ENCODE results near the gene SPC24. TPM values are rescaled to one million over a fixed set of nuclear protein-coding genes. Genes with fewer than 3 reads are reported as not detected.
"Not testable (repeated sequence)": the region's sequence is repeated elsewhere in the genome, so short reads cannot be mapped to it uniquely, and the experiment has no call there.

SPC24 gene
- total RNA-seq, 1 donor from 2014 or later: 2.7 TPM

DNA sequence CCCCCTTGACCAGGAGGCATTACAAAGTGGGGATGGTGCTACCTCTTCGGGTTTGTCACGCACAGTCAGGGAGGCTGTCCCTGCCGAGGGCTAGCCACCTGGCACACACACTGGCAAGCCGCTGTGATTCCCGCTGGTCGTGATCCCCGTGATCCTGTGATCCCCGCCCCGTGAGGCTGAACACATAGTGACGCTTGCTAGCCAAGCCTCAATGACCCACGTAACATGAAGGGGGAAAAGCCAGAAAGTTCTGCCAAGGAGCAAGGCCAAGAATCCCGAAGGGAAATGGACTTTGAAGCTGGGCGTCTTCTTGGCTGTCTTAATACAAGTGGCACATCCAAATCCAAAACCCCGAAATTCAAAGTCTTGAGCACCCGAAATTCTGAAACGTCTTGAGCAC is 52.6 kb downstream of the SPC24 start:
- Histone ChIP-seq H3K4me3 (no peak overlapping the region), H3K9me3 (no peaks in the 10 kb centered on the region), H3K36me3 (peaks cover 5 to 72% of the 10 kb centered on the region in 2 donors), H3K27ac (no peak overlapping the region), H3K27me3 (no peaks in the 10 kb centered on the region), H3K4me1 (peaks cover 9% of the 10 kb centered on the region)
- DNase-seq (ENCODE audit: extremely low spot score in 2 of 2): no peak
- intact Hi-C loops (cut with DNase I): no loop called here
- TF ChIP-seq POLR2A (IDR thresholded peaks at IDR 0.05) (no peak), POLR2AphosphoS5 (IDR thresholded peaks at IDR 0.05; ENCODE audit: insufficient read depth in 1 of 2, low read depth in 1 of 2) (no peak)
- TF ChIP-seq, protein P1, sequence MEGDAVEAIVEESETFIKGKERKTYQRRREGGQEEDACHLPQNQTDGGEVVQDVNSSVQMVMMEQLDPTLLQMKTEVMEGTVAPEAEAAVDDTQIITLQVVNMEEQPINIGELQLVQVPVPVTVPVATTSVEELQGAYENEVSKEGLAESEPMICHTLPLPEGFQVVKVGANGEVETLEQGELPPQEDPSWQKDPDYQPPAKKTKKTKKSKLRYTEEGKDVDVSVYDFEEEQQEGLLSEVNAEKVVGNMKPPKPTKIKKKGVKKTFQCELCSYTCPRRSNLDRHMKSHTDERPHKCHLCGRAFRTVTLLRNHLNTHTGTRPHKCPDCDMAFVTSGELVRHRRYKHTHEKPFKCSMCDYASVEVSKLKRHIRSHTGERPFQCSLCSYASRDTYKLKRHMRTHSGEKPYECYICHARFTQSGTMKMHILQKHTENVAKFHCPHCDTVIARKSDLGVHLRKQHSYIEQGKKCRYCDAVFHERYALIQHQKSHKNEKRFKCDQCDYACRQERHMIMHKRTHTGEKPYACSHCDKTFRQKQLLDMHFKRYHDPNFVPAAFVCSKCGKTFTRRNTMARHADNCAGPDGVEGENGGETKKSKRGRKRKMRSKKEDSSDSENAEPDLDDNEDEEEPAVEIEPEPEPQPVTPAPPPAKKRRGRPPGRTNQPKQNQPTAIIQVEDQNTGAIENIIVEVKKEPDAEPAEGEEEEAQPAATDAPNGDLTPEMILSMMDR (IDR thresholded peaks at IDR 0.05): no peak

DNA sequence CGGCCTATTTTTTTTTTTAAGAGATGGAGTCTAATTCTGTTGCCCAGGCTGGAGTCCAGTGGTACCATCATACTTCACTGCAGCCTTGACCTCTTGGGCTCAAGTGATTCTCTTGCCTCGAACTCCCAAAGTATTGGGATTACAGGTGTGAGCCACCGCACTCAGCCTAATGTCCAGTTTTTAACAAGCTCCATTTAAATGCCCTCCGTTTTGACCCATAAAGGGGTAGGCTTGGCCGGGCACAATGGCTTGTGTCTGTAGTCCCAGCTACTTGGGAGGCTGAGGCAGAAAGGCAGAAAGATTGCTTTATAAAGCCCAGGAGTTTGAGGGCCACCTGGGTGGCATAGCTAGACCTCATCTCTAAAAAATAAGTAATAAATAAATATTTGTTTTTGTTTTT is 54.5 kb downstream of the SPC24 start:
- peaks cover 0 to 53% of the 10 kb centered on the region in 2 donors for H3K36me3 ChIP-seq
- no peak for TF ChIP-seq POLR2AphosphoS5 (IDR thresholded peaks at IDR 0.05; ENCODE audit: insufficient read depth in 1 of 2, low read depth in 1 of 2)
- TF ChIP-seq, protein P1 (IDR thresholded peaks at IDR 0.05): no peak
- no peak for TF ChIP-seq POLR2A (IDR thresholded peaks at IDR 0.05)

DNA sequence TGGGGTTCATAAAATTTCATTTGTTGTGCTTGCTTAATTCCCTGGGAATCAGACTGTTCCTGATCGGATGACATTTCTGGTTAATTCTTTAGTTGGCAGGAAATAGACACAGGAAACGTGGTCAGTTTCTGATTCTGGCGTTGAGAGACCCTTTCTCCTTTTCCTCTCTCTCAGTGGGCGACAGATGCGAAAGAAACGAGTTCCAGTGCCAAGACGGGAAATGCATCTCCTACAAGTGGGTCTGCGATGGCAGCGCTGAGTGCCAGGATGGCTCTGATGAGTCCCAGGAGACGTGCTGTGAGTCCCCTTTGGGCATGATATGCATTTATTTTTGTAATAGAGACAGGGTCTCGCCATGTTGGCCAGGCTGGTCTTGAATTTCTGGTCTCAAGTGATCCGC is 55.5 kb downstream of the SPC24 start:
- Histone ChIP-seq H3K36me3 (peaks cover 0 to 43% of the 10 kb centered on the region in 2 donors), H3K4me3 (no peak overlapping the region), H3K4me1 (peaks cover 25% of the 10 kb centered on the region), H3K27me3 (no peaks in the 10 kb centered on the region), H3K9me3 (no peaks in the 10 kb centered on the region), H3K27ac (no peak overlapping the region)
- TF ChIP-seq, protein P1 (IDR thresholded peaks at IDR 0.05): no peak
- no peak for TF ChIP-seq POLR2A (IDR thresholded peaks at IDR 0.05)
- no peak for TF ChIP-seq POLR2AphosphoS5 (IDR thresholded peaks at IDR 0.05; ENCODE audit: insufficient read depth in 1 of 2, low read depth in 1 of 2)
- intact Hi-C loops (cut with DNase I): no loop called here
- no peak for DNase-seq (ENCODE audit: extremely low spot score in 2 of 2)

More for the DNA sequence above, 54.5 kb downstream of the SPC24 start:
- Histone ChIP-seq H3K27me3 (no peaks in the 10 kb centered on the region), H3K4me3 (no peak overlapping the region), H3K9me3 (no peaks in the 10 kb centered on the region), H3K27ac (no peak overlapping the region), H3K4me1 (peaks cover 15% of the 10 kb centered on the region)
- no peak for DNase-seq (ENCODE audit: extremely low spot score in 2 of 2)
- intact Hi-C loops (cut with DNase I): no loop called here

DNA sequence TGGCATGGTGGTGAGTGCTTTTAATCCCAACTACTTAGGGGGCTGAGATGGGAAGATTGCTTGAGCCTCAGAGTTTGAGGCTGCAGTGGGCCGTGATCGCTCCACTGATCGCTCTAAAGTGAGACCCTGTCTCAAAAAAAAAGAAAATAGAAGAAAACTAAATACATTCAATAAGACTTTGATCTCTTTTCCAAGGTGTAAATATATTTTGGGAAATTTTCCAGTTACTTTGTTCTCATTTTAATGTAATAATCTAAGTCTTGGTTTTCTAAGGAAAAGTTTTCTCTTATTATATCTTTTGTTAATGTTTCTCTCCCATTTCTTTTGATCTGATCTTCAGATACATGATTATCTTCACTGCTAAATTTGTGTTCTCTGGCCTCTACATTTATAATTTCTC is 56.7 kb downstream of the SPC24 start:
- Histone ChIP-seq H3K4me3 (no peak overlapping the region), H3K36me3 (peaks cover 0 to 31% of the 10 kb centered on the region in 2 donors), H3K4me1 (peaks cover 31% of the 10 kb centered on the region), H3K9me3 (no peaks in the 10 kb centered on the region), H3K27me3 (no peaks in the 10 kb centered on the region), H3K27ac (no peak overlapping the region)
- DNase-seq (ENCODE audit: extremely low spot score in 2 of 2): no peak
- TF ChIP-seq, protein P1 (IDR thresholded peaks at IDR 0.05): no peak
- TF ChIP-seq POLR2AphosphoS5 (IDR thresholded peaks at IDR 0.05; ENCODE audit: insufficient read depth in 1 of 2, low read depth in 1 of 2) (no peak), POLR2A (IDR thresholded peaks at IDR 0.05) (no peak)
- intact Hi-C loops (cut with DNase I): no loop called here

DNA sequence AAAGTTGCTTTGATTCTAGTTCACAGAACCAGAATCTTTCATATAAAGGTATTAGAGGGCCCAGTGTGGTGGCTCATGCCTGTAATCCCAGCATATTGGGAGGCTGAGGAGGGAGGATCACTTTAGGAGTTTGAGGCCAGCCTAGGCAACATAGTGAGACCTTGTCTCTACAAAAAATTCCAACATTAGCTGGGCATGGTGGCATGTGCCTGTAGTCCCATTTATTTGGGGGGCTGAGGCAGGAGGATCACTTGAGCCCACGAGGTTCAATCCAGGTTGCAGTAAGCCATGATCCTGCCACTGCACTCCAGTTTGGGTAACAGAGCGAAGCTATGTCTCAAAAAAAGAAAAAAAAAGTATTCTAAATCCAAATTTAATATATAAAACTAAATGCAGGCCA is 57.3 kb downstream of the SPC24 start:
- Histone ChIP-seq H3K4me3 (no peak overlapping the region), H3K4me1 (peaks cover 31% of the 10 kb centered on the region), H3K36me3 (peaks cover 0 to 26% of the 10 kb centered on the region in 2 donors), H3K27me3 (no peaks in the 10 kb centered on the region), H3K9me3 (no peaks in the 10 kb centered on the region), H3K27ac (no peak overlapping the region)
- no peak for DNase-seq (ENCODE audit: extremely low spot score in 2 of 2)
- TF ChIP-seq POLR2AphosphoS5 (IDR thresholded peaks at IDR 0.05; ENCODE audit: insufficient read depth in 1 of 2, low read depth in 1 of 2): no peak
- TF ChIP-seq, protein P1 (IDR thresholded peaks at IDR 0.05): no peak
- no peak for TF ChIP-seq POLR2A (IDR thresholded peaks at IDR 0.05)
- intact Hi-C loops (cut with DNase I): no loop called here

DNA sequence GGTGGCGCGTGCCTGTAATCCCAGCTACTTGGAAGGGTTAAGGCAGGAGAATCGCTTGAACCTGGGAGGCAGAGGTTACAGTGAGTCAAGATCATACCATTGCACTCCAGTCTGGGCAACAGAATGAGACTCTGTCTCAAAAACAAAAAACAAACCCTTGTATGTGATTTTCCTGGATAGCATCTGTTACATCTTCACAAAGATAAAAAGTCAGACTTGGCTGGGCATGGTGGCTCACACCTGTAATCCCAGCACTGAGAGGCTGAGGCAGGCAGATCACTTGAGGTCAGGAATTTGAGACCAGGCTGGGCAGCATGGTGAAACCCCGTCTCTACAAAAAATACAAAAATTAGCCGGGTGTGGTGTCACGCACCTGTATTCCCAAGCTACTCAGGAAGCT is 58.2 kb downstream of the SPC24 start:
- H3K4me3 ChIP-seq; DNase-seq (ENCODE audit: extremely low spot score in 2 of 2); H3K9me3 ChIP-seq; intact Hi-C loops (cut with DNase I); H3K27ac ChIP-seq; H3K27me3 ChIP-seq: not testable (repeated sequence)
- H3K4me1 ChIP-seq: peaks cover 39% of the 10 kb centered on the region
- peaks cover 0 to 16% of the 10 kb centered on the region in 2 donors for H3K36me3 ChIP-seq

Measured in vagina (tissue), 2 donors.